K562 treated with DMSO at 1 percent for 48 hours (cell line): ENCODE data around the gene SCGB3A1. TPM values are rescaled to one million over a fixed set of nuclear protein-coding genes. Genes with fewer than 3 reads are reported as not detected.

Experiments used
- total RNA-seq: library from RNA; unstranded; fragments of 300-600 nt; gene quantifications from 2 replicates; pipeline ENCODE4 v1.2.3, GENCODE V29; 2022; ENCODE audit warnings: low replicate concordance; ENCODE audit errors: extremely low read depth

Gene SCGB3A1, protein sequence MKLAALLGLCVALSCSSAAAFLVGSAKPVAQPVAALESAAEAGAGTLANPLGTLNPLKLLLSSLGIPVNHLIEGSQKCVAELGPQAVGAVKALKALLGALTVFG
- total RNA-seq: not detected in 2 replicates

DNA sequence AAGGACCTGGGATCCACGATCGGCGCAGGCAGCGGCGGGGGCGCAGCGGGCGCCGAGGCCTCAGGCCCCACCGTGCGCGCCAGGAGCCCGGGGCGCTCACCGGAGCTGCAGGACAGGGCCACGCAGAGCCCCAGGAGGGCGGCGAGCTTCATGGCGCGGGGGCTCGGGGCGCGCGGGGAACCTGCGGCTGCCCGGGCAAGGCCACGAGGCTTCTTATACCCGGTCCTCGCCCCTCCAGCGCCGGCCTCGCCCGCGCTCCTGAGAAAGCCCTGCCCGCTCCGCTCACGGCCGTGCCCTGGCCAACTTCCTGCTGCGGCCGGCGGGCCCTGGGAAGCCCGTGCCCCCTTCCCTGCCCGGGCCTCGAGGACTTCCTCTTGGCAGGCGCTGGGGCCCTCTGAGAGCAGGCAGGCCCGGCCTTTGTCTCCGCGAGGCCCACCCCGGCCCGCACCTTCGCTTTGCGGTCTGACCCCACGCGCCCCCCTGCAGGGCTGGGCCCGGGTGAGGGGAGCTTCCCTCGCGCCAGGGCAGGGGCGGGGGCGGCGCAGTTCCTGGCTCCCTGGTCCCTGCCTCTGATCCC, at the start of gene SCGB3A1:
Gene SCGB3A1, minus strand, starts transcription at position 189 of the 577 bp plus-strand sequence. Its CDS starts 37 bp downstream, at position 152.

Other genes with a start within 250 kb of the SCGB3A1 start
- not detected in 2 replicates for gene GFPT2, start 238.2 kb downstream of the SCGB3A1 start, total RNA-seq
- gene CNOT6, start 97.1 kb downstream of the SCGB3A1 start, total RNA-seq: not detected in 2 replicates
- gene FLT4, start 58.1 kb upstream of the SCGB3A1 start, total RNA-seq: not detected in 2 replicates
- gene OR2Y1, start 148.6 kb upstream of the SCGB3A1 start, total RNA-seq: not detected in 2 replicates
- gene MGAT1, start 211.3 kb upstream of the SCGB3A1 start, total RNA-seq: not detected in 2 replicates